Mesenchymal stem cell (in vitro differentiated cells and primary cell): Measurements from ENCODE around the gene GNL1.
A peak's percentile ranks its signal among the peaks of the same experiment; 100 is the strongest.
"Not testable (repeated sequence)": the region's sequence is repeated elsewhere in the genome, so short reads cannot be mapped to it uniquely, and the experiment has no call there.

Source experiments
- DNase-seq: peaks from one replicate; pipeline ENCODE4 v3.0.0-alpha.2; 2013
- H2AFZ ChIP-seq: one replicate; pipeline ENCODE4 v1.6.1; 2013; ENCODE audit warnings: low read depth, mild to moderate bottlenecking, control low read depth, inconsistent platforms, low read length, moderate library complexity
- H2AK5ac ChIP-seq: 2 replicates; pipeline ENCODE4 v1.6.1; 2013; ENCODE audit warnings: low read length, moderate library complexity, mild to moderate bottlenecking, inconsistent platforms; ENCODE audit not compliant: severe bottlenecking
- H2BK120ac ChIP-seq: one replicate; pipeline ENCODE4 v1.6.1; 2013; ENCODE audit warnings: low read depth, mild to moderate bottlenecking, inconsistent platforms, low read length, moderate library complexity
- H2BK12ac ChIP-seq, 2 experiments: one replicate each; pipeline ENCODE4 v1.6.1; 2013; ENCODE audit warnings: inconsistent platforms in 2 of 2, low read length in 2 of 2, mild to moderate bottlenecking in 2 of 2, moderate library complexity in 2 of 2, control low read depth in 1 of 2
- H2BK15ac ChIP-seq: one replicate; pipeline ENCODE4 v1.6.1; 2013; ENCODE audit warnings: mild to moderate bottlenecking, low read depth, inconsistent platforms; ENCODE audit not compliant: poor library complexity, severe bottlenecking
- H2BK5ac ChIP-seq: 2 replicates; pipeline ENCODE4 v1.6.1; 2013; ENCODE audit warnings: low read depth, mild to moderate bottlenecking, low read length, control low read depth, inconsistent platforms; ENCODE audit not compliant: poor library complexity, severe bottlenecking
- H3K14ac ChIP-seq, 2 experiments: one replicate each; pipeline ENCODE4 v1.6.1; 2013; ENCODE audit warnings: inconsistent platforms in 2 of 2, low read length in 2 of 2, control low read depth in 1 of 2, mild to moderate bottlenecking in 1 of 2, moderate library complexity in 1 of 2
- H3K18ac ChIP-seq, 2 experiments: one replicate each; pipeline ENCODE4 v1.6.1; 2013; ENCODE audit warnings: inconsistent platforms in 2 of 2, low read length in 2 of 2, control low read depth in 1 of 2, low read depth in 1 of 2, mild to moderate bottlenecking in 1 of 2
- H3K23ac ChIP-seq, 2 experiments: one replicate each; pipeline ENCODE4 v1.6.1; 2013; ENCODE audit warnings: inconsistent platforms in 2 of 2, low read length in 2 of 2, mild to moderate bottlenecking in 2 of 2, moderate library complexity in 2 of 2, control low read depth in 1 of 2
- H3K27ac ChIP-seq: 2 replicates; pipeline ENCODE4 v1.5.1; 2013; ENCODE audit warnings: mild to moderate bottlenecking, moderate library complexity, low read length, control low read depth, inconsistent platforms; ENCODE audit not compliant: poor library complexity, severe bottlenecking
- H3K27me3 ChIP-seq, 2 experiments: 2 replicates each; pipeline versions ENCODE4 v1.6.1 to v1.7.0; 2013; ENCODE audit warnings: low read length in 2 of 2, mild to moderate bottlenecking in 2 of 2, moderate library complexity in 2 of 2, control low read depth in 1 of 2, inconsistent platforms in 1 of 2; ENCODE audit not compliant: control insufficient read depth in 1 of 2, insufficient read depth in 1 of 2
- H3K36me3 ChIP-seq, 2 experiments: 2 replicates each; pipeline versions ENCODE4 v1.6.1 to v1.7.0; 2013; ENCODE audit warnings: low read length in 2 of 2, control low read depth in 1 of 2, inconsistent platforms in 1 of 2, low read depth in 1 of 2, mild to moderate bottlenecking in 1 of 2; ENCODE audit not compliant: insufficient read depth in 2 of 2, control insufficient read depth in 1 of 2
- H3K4ac ChIP-seq, 2 experiments: one replicate each; pipeline ENCODE4 v1.6.1; 2013; ENCODE audit warnings: inconsistent platforms in 2 of 2, low read length in 2 of 2, mild to moderate bottlenecking in 2 of 2, moderate library complexity in 2 of 2, control low read depth in 1 of 2, low read depth in 1 of 2
- H3K4me1 ChIP-seq: 2 replicates; pipeline ENCODE4 v1.6.1; 2013; ENCODE audit warnings: low read depth, low read length, control low read depth; ENCODE audit not compliant: control insufficient read depth, insufficient read depth
- H3K4me2 ChIP-seq: 2 replicates; pipeline ENCODE4 v1.6.1; 2013; ENCODE audit warnings: low read length, mild to moderate bottlenecking, inconsistent platforms; ENCODE audit not compliant: poor library complexity, severe bottlenecking
- H3K4me3 ChIP-seq, 2 experiments: 2 replicates each; pipeline versions ENCODE4 v1.5.1 to v1.7.0; 2013; ENCODE audit warnings: low read length in 2 of 2, mild to moderate bottlenecking in 2 of 2, control low read depth in 1 of 2, low read depth in 1 of 2; ENCODE audit not compliant: insufficient read depth in 1 of 2
- H3K79me1 ChIP-seq: replicated peaks from 2 replicates; pipeline ENCODE4 v1.6.1; 2013; ENCODE audit warnings: mild to moderate bottlenecking, control low read depth, low read length, inconsistent platforms; ENCODE audit not compliant: poor library complexity, severe bottlenecking
- H3K9ac ChIP-seq: 2 replicates; pipeline ENCODE4 v1.7.0; 2013; ENCODE audit warnings: mild to moderate bottlenecking, low read length, moderate library complexity
- H3K9me3 ChIP-seq: 2 replicates; pipeline ENCODE4 v1.7.0; 2013; ENCODE audit warnings: mild to moderate bottlenecking, low read length; ENCODE audit not compliant: control insufficient read depth
- H4K8ac ChIP-seq: one replicate; pipeline ENCODE4 v1.6.1; 2013; ENCODE audit warnings: inconsistent platforms, mild to moderate bottlenecking, low read length, moderate library complexity
- H4K91ac ChIP-seq: one replicate; pipeline ENCODE4 v1.6.1; 2013; ENCODE audit warnings: mild to moderate bottlenecking, low read length, inconsistent platforms
- WGBS: methylation state at CpG from one replicate; pipeline ENCODE4 v1.1.7; 2013; ENCODE audit warnings: mixed read lengths; 5-methylcytosine and 5-hydroxymethylcytosine counted together

The GNL1 gene

DNA sequence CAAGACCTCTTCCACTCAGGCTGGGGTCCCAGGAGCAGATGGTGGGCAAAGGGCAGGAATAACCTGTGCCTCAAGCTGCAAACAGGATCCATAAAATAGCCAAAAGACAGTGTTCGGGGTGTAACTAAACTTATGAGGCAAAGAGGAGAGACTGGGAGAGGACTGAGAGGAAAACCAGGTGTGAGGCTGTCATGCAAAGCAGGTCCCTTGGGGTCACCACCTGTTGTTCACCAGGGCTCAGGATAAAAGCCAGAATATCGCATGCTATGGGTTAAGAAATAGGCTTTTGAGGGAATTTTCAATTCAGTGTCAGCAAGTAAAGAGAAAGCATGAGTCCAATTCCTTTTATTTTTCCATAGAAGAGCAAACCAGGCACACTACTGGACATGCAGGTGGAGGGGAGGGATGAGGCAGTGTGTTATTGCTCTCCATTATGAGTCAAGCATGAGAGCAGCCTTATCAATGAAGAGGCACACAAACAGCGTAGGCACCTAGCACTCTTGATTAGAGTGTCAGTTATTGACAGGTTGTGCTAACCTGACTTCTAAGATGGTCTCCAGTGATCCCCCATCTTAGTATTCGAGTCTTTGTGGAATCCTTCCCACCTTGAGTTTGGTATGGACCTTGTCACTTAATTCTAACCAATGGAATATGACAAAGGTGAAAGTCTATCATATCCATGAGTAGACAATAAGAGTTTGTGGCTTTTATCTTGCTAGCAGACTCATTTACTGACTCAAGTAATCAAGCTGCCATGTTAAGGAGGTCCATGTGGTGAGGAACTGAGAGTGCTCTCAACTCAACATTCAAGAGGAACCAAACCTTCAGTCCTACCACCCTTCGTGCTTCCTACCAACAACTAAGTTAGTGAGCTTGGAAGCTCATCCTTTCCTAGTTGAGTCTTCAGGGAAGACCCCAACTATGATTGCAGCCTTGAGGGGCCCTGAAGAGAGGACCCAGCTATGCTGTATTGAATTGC lies 48.2 kb downstream of the GNL1 start:
- Histone ChIP-seq H3K4me3 (no peak overlapping the region), H2AFZ (no peak overlapping the region), H3K9ac (no peak overlapping the region), H3K36me3 (no peaks in the 10 kb centered on the region), H3K4me2 (no peak overlapping the region), H3K9me3 (no peaks in the 10 kb centered on the region), H3K79me1 (no peaks in the 10 kb centered on the region), H3K4me1 (no peaks in the 10 kb centered on the region), H2BK12ac (no peak overlapping the region), H4K91ac (no peak overlapping the region), H2BK15ac (no peak overlapping the region), H3K18ac (no peak overlapping the region), H3K27ac (no peak overlapping the region), H2BK5ac (no peak overlapping the region), H3K4ac (no peak overlapping the region), H3K23ac (no peak overlapping the region), H3K27me3 (no peaks in the 10 kb centered on the region), H2BK120ac (no peak overlapping the region), H2AK5ac (no peak overlapping the region), H3K14ac (no peak overlapping the region), H4K8ac (no peak overlapping the region)
- WGBS = 91% methylated on average over 5 of the region's 5 CpGs
- DNase-seq = no peak

DNA sequence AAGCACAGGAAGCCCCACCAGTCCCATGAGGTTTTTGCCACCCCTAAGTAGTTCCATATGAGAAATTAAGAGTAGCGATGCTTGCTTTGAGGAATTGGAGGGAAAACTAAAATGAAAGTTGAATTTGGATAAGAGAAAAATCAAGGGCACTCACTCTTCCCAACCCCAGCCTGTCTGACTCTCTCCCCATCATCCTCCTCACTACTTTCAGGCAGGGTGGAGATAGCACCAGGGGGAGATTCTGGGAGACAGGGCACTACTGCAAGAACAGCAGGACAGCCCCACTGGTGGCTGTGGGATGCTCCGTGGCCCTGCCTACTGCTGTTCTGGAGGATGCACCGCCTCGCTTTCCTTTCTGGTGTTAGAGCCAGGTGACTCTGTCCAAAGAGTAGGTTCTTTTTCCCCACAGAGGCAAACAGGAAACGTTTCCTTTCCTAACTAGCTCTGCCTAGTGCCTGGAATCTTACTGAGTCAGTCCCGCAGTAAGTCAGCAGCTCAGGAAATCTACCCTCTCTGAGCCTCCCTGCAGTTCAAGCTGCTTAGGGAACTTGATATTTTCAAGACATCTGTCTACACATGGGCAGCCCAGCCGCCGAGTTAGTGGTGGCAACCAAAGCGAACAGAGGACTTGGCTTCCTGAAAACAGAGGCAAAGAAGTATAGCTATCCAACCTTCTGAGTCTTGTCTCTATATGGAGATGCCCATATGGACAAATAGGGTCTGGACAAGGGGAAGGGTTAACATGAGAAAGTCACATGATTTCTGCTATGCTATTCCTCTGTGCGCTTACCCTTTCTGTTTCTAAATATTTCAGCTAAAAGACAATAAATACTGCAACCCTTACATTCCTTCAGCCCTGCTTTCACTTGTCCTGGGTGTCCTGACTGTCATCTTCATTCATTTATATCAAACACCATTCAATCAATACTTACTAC lies 55.6 kb downstream of the GNL1 start:
- Histone ChIP-seq H3K27ac (no peak overlapping the region), H2AK5ac (no peak overlapping the region), H3K36me3 (no peaks in the 10 kb centered on the region), H2AFZ (no peak overlapping the region), H2BK5ac (no peak overlapping the region), H4K8ac (no peak overlapping the region), H3K4me2 (no peak overlapping the region), H2BK12ac (no peak overlapping the region), H3K4ac (no peak overlapping the region), H3K23ac (no peak overlapping the region), H3K18ac (no peak overlapping the region), H3K79me1 (no peaks in the 10 kb centered on the region), H3K14ac (no peak overlapping the region), H2BK15ac (no peak overlapping the region), H3K4me1 (peaks cover 6% of the 10 kb centered on the region), H4K91ac (no peak overlapping the region), H3K4me3 (peak overlapping the region in 1 of 2 experiments; percentile 14), H3K9ac (peak overlapping the region; percentile 42), H3K9me3 (no peaks in the 10 kb centered on the region), H2BK120ac (no peak overlapping the region), H3K27me3 (no peaks in the 10 kb centered on the region)
- peak; percentile 44 for DNase-seq
- 71% methylated on average over 9 of the region's 10 CpGs for WGBS

DNA sequence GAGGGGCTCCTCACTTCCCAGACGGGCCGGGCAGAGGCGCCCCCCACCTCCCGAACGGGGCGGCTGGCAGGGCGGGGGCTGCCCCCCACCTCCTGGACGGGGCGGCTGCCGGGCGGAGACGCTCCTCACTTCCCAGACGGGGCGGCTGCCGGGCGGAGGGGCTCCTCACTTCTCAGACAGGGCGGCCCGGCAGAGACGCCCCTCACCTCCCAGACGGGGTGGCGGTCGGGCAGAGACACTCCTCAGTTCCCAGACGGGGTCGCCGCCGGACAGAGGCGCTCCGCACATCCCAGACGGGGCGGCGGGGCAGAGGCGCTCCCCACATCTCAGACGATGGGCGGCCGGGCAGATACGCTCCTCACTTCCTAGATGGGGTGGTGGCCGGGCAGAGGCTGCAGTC lies 57.6 kb downstream of the GNL1 start:
- not testable (repeated sequence) for H2BK12ac ChIP-seq, H4K91ac ChIP-seq, H2AFZ ChIP-seq, H3K4ac ChIP-seq, H3K4me3 ChIP-seq, H3K79me1 ChIP-seq, H3K4me1 ChIP-seq, H3K14ac ChIP-seq, DNase-seq, H2BK120ac ChIP-seq, H2AK5ac ChIP-seq, H3K27me3 ChIP-seq, H2BK15ac ChIP-seq, H3K23ac ChIP-seq, H3K36me3 ChIP-seq, H3K4me2 ChIP-seq, H3K18ac ChIP-seq, H3K9ac ChIP-seq, H3K27ac ChIP-seq, H3K9me3 ChIP-seq, H2BK5ac ChIP-seq, H4K8ac ChIP-seq
- WGBS = 90% methylated on average over 32 of the region's 37 CpGs

DNA sequence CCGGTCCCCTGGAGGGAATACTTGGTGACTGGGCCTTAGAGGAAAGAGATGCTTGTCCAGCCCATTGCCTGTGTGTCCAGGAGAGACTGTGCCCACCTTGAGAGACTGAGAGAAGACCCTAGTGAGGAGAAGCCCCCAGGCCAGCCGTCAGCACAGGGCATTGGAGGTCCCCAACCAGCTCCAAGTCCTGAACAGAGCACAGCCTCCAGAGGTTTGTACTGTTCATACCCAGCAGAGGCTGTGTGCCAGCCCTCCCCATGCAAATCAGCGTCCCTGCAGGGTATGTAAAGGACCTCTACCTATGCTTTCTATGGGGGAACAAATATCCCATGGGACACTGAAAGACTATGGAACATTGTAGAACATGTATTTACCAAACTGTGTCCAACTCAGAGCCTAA lies 58.6 kb downstream of the GNL1 start:
- Histone ChIP-seq H3K27ac (no peak overlapping the region), H3K79me1 (no peaks in the 10 kb centered on the region), H2AK5ac (no peak overlapping the region), H3K4ac (no peak overlapping the region), H2BK120ac (no peak overlapping the region), H3K36me3 (peaks cover 12 to 20% of the 10 kb centered on the region in 2 experiments), H2BK5ac (no peak overlapping the region), H2AFZ (no peak overlapping the region), H2BK15ac (no peak overlapping the region), H3K23ac (no peak overlapping the region), H3K4me3 (no peak overlapping the region), H3K14ac (no peak overlapping the region), H3K4me2 (no peak overlapping the region), H4K8ac (no peak overlapping the region), H4K91ac (no peak overlapping the region), H2BK12ac (no peak overlapping the region), H3K18ac (no peak overlapping the region), H3K9me3 (no peaks in the 10 kb centered on the region), H3K9ac (no peak overlapping the region), H3K4me1 (peaks cover 6% of the 10 kb centered on the region), H3K27me3 (no peaks in the 10 kb centered on the region)
- no peak for DNase-seq
- 79% methylated on average over 2 of the region's 3 CpGs for WGBS
